ENCODE data around the gene LCN10. TPM values are rescaled to one million over a fixed set of nuclear protein-coding genes. Genes with fewer than 3 reads are reported as not detected.

Gene LCN10
- total and polyA plus RNA-seq, 2 donors (not counting 3 experiments of a cell fraction or from before 2014, with no cell fraction given): not detected

- no peaks in the 10 kb centered on the region for H3K27me3 ChIP-seq (ENCODE audit: control insufficient read depth in 2 of 2, insufficient read depth in 2 of 2, low read length in 2 of 2)
- no peak overlapping the region for H3K27ac ChIP-seq (ENCODE audit: insufficient read depth, low read depth, low read length)
- dilution Hi-C loops (cut with MboI; ENCODE audit: extremely low pct_ligation_motif_present, low sequenced_read_pairs) (no loop called here), intact Hi-C loops (cut with micrococcal nuclease) (loop anchor here (5.0 kb wide), 1 partner anchor 62 kb away; the partner anchor contains the start of gene TMEM141)
- H4K20me1 ChIP-seq (replicated peaks; ENCODE audit: control insufficient read depth, extremely low read depth, insufficient read depth, low read length): no peaks in the 10 kb centered on the region
- TF ChIP-seq FOS (IDR thresholded peaks at IDR 0.05; ENCODE audit: borderline replicate concordance, insufficient read depth, low read length) (no peak), MYC (IDR thresholded peaks at IDR 0.05; ENCODE audit: low read depth, low read length) (no peak), MAX (IDR thresholded peaks at IDR 0.05; ENCODE audit: insufficient read depth, insufficient read length) (no peak), EZH2 (IDR thresholded peaks at IDR 0.05; ENCODE audit: borderline replicate concordance, low read depth, low read length, severe bottlenecking) (no peak), POLR2A (IDR thresholded peaks at IDR 0.05; ENCODE audit: low read depth, low read length) (no peak), JUN (IDR thresholded peaks at IDR 0.05; ENCODE audit: borderline replicate concordance, insufficient read depth, insufficient read length, low read depth) (no peak), CTCF (IDR thresholded peaks at IDR 0.05; ENCODE audit: extremely low read depth in 1 of 2, insufficient read depth in 1 of 2, low read depth in 1 of 2, low read length in 2 of 2) (no peak), POLR2AphosphoS5 (IDR thresholded peaks at IDR 0.05; ENCODE audit: insufficient read depth, low read depth, low read length) (no peak), GATA2 (IDR thresholded peaks at IDR 0.05; ENCODE audit: insufficient read depth, insufficient read length, low read depth, low read length) (no peak)
- H3K36me3 ChIP-seq (ENCODE audit: control insufficient read depth in 2 of 2, extremely low read depth in 1 of 2, insufficient read depth in 2 of 2, low read length in 2 of 2): peaks cover 0 to 9% of the 10 kb centered on the region in 2 experiments
- ChIA-PET POLR2A (no interaction called here), CTCF (interaction anchor here (1.1 to 3.6 kb wide), 6 partner anchors 11 to 48 kb away, joined by 3 to 31 read pairs (median 4); partner anchors contain the start of gene LCN10)
- H3K9me3 ChIP-seq (replicated peaks; ENCODE audit: control insufficient read depth, insufficient read depth, low read length): no peaks in the 10 kb centered on the region
- H3K9ac ChIP-seq (replicated peaks; ENCODE audit: extremely low read depth, insufficient read depth, low read length): no peak overlapping the region
- H3K4me3 ChIP-seq (replicated peaks in 1 of 3; ENCODE audit: insufficient read depth in 1 of 3, low read depth in 1 of 3, low read length in 3 of 3): no peak overlapping the region
- no peaks in the 10 kb centered on the region for H3K9me1 ChIP-seq (replicated peaks; ENCODE audit: control insufficient read depth, extremely low read depth, insufficient read depth, low read length)
- BruUV-seq (replicated peaks): TSS peak; percentile 4
- peaks cover 22% of the 10 kb centered on the region for H3K4me1 ChIP-seq (ENCODE audit: control insufficient read depth, extremely low read depth, insufficient read depth, low read length)
- FAIRE-seq (no peak), DNase-seq (ENCODE audit: low read depth, low spot score) (no peak)
- peaks cover 51% of the 10 kb centered on the region for H3K79me2 ChIP-seq (ENCODE audit: control insufficient read depth, insufficient read depth, low read length)
- no peak overlapping the region for H3K4me2 ChIP-seq (ENCODE audit: insufficient read depth, low read length)
- no peak overlapping the region for H2AFZ ChIP-seq (ENCODE audit: low read depth, low read length)
Observed at GRCh38 chr9:136729926-136730325, 12.8 kb downstream of the LCN10 start.
